HUES64 (cell line): ENCODE measurements around the gene PHTF1.

ENCODE experiments used
- H3K27ac ChIP-seq: 2 replicates; pipeline ENCODE4 v1.7.0; 2013; ENCODE audit warnings: low read depth, low read length, inconsistent platforms
- H3K27me3 ChIP-seq: 2 replicates; pipeline ENCODE4 v1.6.1; 2013; ENCODE audit warnings: mild to moderate bottlenecking, low read length; ENCODE audit not compliant: insufficient read depth
- H3K36me3 ChIP-seq: 2 replicates; pipeline ENCODE4 v1.6.1; 2013; ENCODE audit warnings: mild to moderate bottlenecking, low read length; ENCODE audit not compliant: insufficient read depth
- H3K4me1 ChIP-seq: 2 replicates; pipeline ENCODE4 v1.6.1; 2013; ENCODE audit warnings: mild to moderate bottlenecking, low read length, moderate library complexity; ENCODE audit not compliant: insufficient read depth
- H3K4me3 ChIP-seq: 2 replicates; pipeline ENCODE4 v1.5.1; 2013; ENCODE audit warnings: mild to moderate bottlenecking, low read length, moderate library complexity
- H3K9ac ChIP-seq: 2 replicates; pipeline ENCODE4 v1.6.1; 2013; ENCODE audit warnings: mild to moderate bottlenecking, low read depth, low read length
- H3K9me3 ChIP-seq: 2 replicates; pipeline ENCODE4 v1.6.1; 2013; ENCODE audit warnings: low read depth, low read length; ENCODE audit not compliant: insufficient read depth
- WGBS: fragments of 150-250, 120-280 bp; methylation state at CpG from one replicate; pipeline ENCODE4 v1.1.7; 2013; ENCODE audit warnings: missing lambda C conversion rate; 5-methylcytosine and 5-hydroxymethylcytosine counted together

PHTF1 gene

DNA sequence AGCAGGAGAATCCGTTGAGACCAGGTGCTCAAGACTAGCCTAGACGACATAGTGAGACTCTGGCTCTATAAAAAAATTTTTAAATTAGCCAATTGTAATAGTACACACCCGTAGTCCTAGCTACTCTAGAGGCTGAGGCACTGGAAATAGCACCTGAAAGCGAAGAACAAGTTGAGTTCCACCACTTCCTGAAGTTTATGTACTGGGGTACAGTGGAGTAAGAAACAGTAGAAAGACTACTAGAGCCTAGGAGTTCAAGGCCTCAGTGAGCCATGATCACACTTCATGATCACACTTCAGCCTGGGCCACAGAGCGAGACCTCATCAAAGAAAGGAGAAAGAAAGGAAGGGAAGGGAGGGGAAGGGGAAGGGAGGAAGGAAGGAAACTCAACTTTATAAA is 33.2 kb upstream of the PHTF1 start:
- H3K9ac ChIP-seq, result no peak overlapping the region
- WGBS, result 96% methylated on average over 4 of the region's 5 CpGs
- H3K36me3 ChIP-seq, result peaks cover 37% of the 10 kb centered on the region
- H3K4me1 ChIP-seq, result no peaks in the 10 kb centered on the region
- no peaks in the 10 kb centered on the region for H3K27me3 ChIP-seq
- no peak overlapping the region for H3K27ac ChIP-seq
- H3K4me3 ChIP-seq, result no peak overlapping the region
- no peaks in the 10 kb centered on the region for H3K9me3 ChIP-seq

DNA sequence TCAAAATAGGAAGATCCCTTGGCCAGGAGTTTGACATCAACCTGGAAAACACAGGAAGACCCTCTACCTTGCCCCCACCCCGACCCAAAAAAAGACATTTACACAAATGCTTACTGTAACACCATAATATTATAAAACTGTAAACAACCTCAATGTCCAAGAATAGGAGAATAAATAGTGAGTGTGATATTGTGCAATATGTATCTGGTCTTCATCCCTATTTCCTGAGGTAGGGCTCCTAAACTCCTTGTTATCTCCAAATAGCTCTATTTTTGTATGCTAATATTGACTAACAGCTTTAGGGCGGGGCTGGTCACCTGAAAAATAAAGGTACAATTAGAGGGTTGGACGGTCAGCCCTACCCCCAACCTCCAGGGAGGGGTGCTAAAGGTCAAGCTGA is 29.5 kb upstream of the PHTF1 start:
- 94% methylated on average over 3 of the region's 3 CpGs for WGBS
- peaks cover 6% of the 10 kb centered on the region; the same call in 1 of the 2 replicates for H3K36me3 ChIP-seq

DNA sequence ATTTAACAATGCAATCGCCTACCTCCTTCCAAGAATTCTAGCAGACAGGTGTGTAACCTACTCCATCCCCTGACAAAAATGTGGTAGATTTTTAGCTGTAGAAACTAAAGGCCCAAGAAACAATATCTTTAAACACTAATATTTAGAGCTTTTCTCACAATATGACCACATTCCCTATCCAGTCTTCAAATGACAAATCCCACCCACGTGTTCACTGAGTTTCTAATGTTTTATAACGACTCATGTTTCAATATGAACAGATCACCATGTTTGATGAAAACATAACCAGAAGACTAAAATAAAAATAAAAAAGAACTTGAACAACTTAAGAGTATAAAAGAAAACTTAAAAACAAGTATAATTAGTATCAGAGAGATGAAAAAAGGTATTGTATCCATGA is 28.4 kb upstream of the PHTF1 start:
- no peaks in the 10 kb centered on the region for H3K36me3 ChIP-seq
- peaks cover 16% of the 10 kb centered on the region for H3K4me1 ChIP-seq
- WGBS, result 95% methylated on average over 3 of the region's 3 CpGs

More for the DNA sequence above, 29.5 kb upstream of the PHTF1 start:
- Histone ChIP-seq H3K4me1 (peaks cover 9% of the 10 kb centered on the region), H3K9me3 (no peaks in the 10 kb centered on the region), H3K4me3 (no peak overlapping the region), H3K27me3 (no peaks in the 10 kb centered on the region), H3K9ac (no peak overlapping the region), H3K27ac (no peak overlapping the region)

DNA sequence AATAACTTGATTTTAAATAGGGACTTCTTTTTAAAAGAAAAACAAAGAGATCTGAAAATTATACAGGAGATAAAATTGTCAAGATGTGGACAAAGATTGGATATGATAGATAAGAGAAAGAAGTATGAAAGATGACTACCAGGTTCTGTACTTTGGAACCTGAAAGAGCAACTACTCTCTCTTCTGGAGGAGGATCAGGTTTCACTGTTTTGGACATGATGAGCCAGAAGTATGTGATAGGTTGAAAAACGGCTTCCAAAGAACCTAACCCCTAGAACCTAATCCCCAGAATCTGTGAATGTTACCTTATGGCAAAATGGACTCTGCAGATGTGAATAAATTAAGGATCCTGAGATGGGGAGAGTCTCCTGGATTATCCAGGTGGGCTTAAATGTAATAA is 26.8 kb upstream of the PHTF1 start:
- Histone ChIP-seq H3K4me3 (no peak overlapping the region), H3K36me3 (no peaks in the 10 kb centered on the region), H3K9ac (no peak overlapping the region), H3K4me1 (peaks cover 29% of the 10 kb centered on the region), H3K27me3 (no peaks in the 10 kb centered on the region), H3K9me3 (no peaks in the 10 kb centered on the region), H3K27ac (no peak overlapping the region)
- no CpG with 5 or more reads among the region's 1 CpG for WGBS

More for the DNA sequence above, 28.4 kb upstream of the PHTF1 start:
- Histone ChIP-seq H3K9ac (no peak overlapping the region), H3K27me3 (no peaks in the 10 kb centered on the region), H3K4me3 (no peak overlapping the region), H3K27ac (no peak overlapping the region), H3K9me3 (no peaks in the 10 kb centered on the region)

DNA sequence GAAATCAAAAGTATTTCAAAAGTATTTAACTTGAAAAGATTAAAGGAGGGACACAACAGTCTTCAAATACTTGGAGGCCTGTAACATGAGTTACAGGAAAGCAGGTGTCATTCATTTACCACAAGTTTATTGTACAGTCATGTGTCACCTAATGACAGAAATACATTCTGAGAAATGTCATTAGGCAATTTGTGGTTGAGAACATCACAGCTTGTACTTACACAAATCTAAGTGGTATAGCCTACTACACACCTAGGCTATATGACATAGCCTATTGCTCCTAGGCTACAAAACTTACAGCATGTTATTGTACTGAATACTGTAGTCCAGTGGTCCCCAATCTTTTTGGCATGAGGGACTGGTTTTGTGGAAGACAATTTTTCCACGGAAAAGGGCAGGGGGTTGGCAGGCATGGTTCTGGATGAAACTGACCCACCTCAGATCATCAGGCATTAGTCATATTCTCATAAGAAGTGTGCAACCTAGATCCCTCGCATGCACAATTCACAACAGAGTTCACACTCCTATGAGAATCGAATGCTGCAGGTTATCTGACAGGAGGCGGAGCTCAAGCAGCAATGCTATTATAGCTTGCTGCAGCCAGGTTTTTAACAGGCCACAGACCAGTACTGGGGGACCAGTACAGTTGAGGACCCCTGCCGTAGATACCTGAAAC is 25.0 kb upstream of the PHTF1 start:
- Histone ChIP-seq H3K27ac (no peak overlapping the region), H3K4me1 (peaks cover 33% of the 10 kb centered on the region), H3K4me3 (no peak overlapping the region), H3K9me3 (no peaks in the 10 kb centered on the region), H3K36me3 (no peaks in the 10 kb centered on the region), H3K9ac (no peak overlapping the region), H3K27me3 (no peaks in the 10 kb centered on the region)
- 92% methylated on average over 5 of the region's 5 CpGs for WGBS

DNA sequence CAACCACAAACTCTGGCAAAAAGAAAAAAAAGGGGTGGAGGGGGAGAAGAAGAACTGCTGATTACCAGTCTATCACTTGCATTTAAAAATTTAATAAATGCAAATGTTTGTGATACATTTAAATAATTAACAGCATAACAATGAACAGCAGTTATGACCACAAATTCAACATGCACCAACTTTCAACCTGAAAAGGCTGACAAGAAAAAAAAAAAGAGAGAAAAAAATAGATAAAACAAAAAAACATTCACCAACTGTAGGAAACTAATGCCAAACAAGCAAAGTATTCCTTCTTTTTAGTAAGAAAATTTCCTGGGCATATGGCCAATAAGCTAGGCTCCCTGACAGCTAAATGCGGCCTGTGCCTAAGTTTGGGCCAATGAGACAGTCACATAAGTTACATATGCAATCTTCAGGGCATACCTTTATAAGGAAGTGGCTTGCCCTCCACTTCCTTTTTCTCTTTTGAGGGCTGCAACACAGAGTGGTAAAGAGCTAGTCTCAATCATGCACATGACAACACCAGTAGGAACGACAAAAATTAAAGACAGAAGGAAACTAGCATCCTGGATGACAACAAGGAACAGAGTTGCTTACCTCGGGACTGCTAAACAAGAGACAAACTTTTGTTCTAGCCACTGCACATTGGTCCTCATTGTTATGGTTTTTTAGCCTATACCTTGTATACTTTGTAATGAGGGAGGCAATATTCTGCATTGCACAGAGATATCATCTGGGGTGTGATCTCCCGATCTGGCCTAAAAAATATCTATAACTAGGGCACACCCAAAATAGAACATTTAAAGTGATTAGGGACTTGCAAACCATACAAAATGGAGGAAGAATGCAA is 24.2 kb upstream of the PHTF1 start:
- H3K36me3 ChIP-seq, result no peaks in the 10 kb centered on the region
- no peak overlapping the region for H3K27ac ChIP-seq
- H3K27me3 ChIP-seq, result no peaks in the 10 kb centered on the region
- H3K4me3 ChIP-seq, result no peak overlapping the region
- 85% methylated on average over 3 of the region's 4 CpGs for WGBS
- H3K9ac ChIP-seq, result no peak overlapping the region
- H3K9me3 ChIP-seq, result no peaks in the 10 kb centered on the region
- H3K4me1 ChIP-seq, result peaks cover 33% of the 10 kb centered on the region

DNA sequence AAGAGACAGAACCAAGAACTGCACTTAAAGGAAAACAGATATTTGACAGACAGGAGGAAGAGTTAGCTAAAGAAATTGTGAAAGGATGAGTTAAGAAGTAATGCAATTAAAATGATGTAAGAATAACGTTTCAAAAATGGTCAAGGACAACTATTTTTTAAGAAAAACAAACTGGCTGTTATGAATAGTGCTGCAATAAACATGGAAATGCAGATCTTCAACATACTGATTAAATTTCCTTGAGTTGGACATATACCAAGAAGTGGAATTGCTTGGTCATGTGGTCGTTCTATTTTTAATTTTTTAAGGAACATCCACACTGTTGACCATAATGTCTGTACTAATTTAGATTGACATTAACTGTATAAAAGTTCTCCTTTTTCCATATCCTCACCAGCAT is 23.1 kb upstream of the PHTF1 start:
- no peak overlapping the region for H3K9ac ChIP-seq
- WGBS, result 84% methylated on average over 1 of the region's 2 CpGs
- no peak overlapping the region for H3K4me3 ChIP-seq
- no peaks in the 10 kb centered on the region for H3K27me3 ChIP-seq
- H3K9me3 ChIP-seq, result no peaks in the 10 kb centered on the region
- no peak overlapping the region for H3K27ac ChIP-seq
- H3K4me1 ChIP-seq, result peaks cover 33% of the 10 kb centered on the region
- H3K36me3 ChIP-seq, result peaks cover 2% of the 10 kb centered on the region

DNA sequence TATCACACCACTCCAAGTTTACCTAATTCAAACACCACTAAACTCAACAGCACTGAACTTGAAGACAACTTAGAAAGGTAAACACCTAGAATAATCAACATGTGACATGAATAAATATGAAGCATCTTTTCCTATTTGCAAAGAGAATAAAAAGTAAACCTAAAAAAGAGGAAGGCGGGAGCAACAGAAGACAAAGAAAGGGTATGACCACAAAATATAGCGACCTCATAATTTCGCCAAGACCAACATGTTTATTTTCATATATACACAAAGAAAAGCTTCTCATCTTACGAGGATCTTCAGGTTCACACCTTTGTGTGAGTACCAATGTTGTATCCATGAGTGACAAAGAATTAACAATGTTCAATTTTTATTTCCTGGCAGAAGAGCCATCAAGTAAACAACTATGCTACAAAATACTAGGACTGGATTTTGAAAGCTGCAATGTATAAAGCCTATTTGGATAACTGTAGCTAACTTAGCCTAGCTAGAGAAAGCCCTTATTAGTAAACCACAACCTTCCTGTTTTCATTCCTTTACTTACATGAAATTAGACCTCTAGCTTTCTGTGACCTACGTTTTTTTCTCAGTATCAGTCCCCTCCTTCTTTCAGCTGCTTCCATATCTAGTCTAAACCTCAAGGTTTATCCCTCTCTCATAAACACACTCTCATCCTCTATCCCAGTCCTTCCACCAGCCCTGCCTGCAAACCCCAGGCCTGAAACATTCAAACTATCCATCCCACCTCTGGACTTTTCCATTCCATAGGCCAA is 21.3 kb upstream of the PHTF1 start:
- Histone ChIP-seq H3K36me3 (peaks cover 20% of the 10 kb centered on the region), H3K27ac (no peak overlapping the region), H3K27me3 (no peaks in the 10 kb centered on the region), H3K4me1 (peaks cover 28% of the 10 kb centered on the region), H3K9me3 (no peaks in the 10 kb centered on the region), H3K9ac (no peak overlapping the region), H3K4me3 (no peak overlapping the region)
- 85% methylated on average over 5 of the region's 5 CpGs for WGBS

DNA sequence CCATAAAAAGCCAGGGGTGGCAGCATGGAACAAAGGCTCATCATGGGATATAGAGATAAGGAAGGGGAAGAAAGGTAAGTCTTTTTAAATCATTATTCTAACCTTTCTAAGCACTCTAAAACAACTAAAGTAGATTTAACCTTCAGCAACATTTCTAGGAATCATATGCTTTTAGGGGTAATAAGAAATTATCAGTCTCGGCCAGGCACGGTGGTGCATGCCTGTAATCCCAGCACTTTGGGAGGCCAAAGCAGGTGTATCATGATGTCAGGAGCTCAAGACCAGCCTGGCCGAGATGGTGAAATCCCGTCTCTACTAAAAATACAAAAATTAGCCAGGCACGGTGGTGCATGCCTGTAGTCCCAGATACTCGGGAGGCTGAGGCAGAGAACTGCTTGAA is 20.3 kb upstream of the PHTF1 start:
- H3K4me3 ChIP-seq, result no peak overlapping the region
- peaks cover 27% of the 10 kb centered on the region for H3K36me3 ChIP-seq
- H3K27ac ChIP-seq, result no peak overlapping the region
- no peak overlapping the region for H3K9ac ChIP-seq
- 93% methylated on average over 6 of the region's 6 CpGs for WGBS
- H3K9me3 ChIP-seq, result no peaks in the 10 kb centered on the region
- H3K4me1 ChIP-seq, result peaks cover 28% of the 10 kb centered on the region
- H3K27me3 ChIP-seq, result no peaks in the 10 kb centered on the region

DNA sequence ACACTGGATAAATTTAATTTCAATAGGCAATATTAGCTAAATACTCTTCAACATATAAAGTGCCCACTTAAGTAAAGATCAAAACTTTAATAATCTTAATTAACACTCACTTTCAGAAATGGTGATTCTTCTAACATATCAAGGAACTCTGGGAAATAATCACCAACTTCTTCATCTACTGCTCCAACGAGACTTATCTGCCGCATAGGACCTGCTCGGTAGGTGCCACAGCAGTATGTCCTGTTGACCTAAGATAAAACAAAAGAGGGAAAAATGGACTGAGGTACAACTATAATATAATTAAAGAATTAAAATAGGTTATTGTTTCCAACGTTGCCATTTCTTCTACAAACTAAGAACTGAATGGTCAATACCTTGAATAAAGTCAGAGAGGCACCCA is 18.3 kb upstream of the PHTF1 start:
- 90% methylated on average over 3 of the region's 4 CpGs for WGBS
- Histone ChIP-seq H3K9me3 (no peaks in the 10 kb centered on the region), H3K9ac (no peak overlapping the region)

DNA sequence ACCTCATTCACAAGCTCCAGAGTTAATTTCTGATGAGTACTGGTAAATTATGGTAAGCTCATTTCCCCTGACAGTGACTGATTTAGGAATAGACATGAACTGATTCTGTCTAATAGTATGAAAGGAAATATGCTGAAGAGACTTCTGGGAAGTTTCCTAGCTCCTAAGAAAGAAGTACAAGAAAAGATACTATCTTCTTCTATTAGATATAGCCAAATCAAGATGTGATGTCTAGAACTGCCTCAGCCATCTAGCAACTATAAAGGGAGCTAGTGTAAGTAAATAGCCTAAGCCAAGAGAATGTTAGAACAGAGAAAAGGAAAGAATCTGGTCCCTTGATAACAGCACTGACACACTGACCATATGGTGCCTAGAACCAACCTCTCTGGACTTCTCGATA is 10.7 kb upstream of the PHTF1 start:
- Histone ChIP-seq H3K27me3 (no peaks in the 10 kb centered on the region), H3K4me3 (no peak overlapping the region), H3K36me3 (peaks cover 38% of the 10 kb centered on the region), H3K4me1 (peaks cover 60% of the 10 kb centered on the region), H3K9ac (no peak overlapping the region), H3K9me3 (no peaks in the 10 kb centered on the region), H3K27ac (no peak overlapping the region)
- WGBS, result 81% methylated on average over 1 of the region's 1 CpG

More for the DNA sequence above, 18.3 kb upstream of the PHTF1 start:
- Histone ChIP-seq H3K36me3 (peaks cover 30% of the 10 kb centered on the region), H3K4me1 (peaks cover 19% of the 10 kb centered on the region; the same call in 1 of the 2 replicates), H3K27me3 (no peaks in the 10 kb centered on the region), H3K4me3 (no peak overlapping the region), H3K27ac (no peak overlapping the region)
